Activated T-helper 17 cell treated with anti-CD3 and anti-CD28 coated beads, Interleukin-2, amount 50 U/mL, for 72 hours (primary cell): Measurements from ENCODE around the gene CNGB1. TPM values are rescaled to one million over a fixed set of nuclear protein-coding genes. Genes with fewer than 3 reads are reported as not detected.
"Not testable (repeated sequence)": the region's sequence is repeated elsewhere in the genome, so short reads cannot be mapped to it uniquely, and the experiment has no call there.

Experiments
- ATAC-seq: fragments of 150-1000 bp; cut with Tn5 transposase; replicated peaks from 2 replicates; pipeline ENCODE4 v1.10.0; 2021; ENCODE audit warnings: mild to moderate bottlenecking, moderate library complexity
- H3K27ac Mint-ChIP-seq: one replicate; pipeline ENCODE4 v1.8.0; 2022; ENCODE audit warnings: mixed read lengths
- H3K27me3 Mint-ChIP-seq: one replicate; pipeline ENCODE4 v1.8.0; 2022; ENCODE audit warnings: mixed read lengths
- H3K36me3 Mint-ChIP-seq: one replicate; pipeline ENCODE4 v1.8.0; 2022; ENCODE audit warnings: low read depth, mild to moderate bottlenecking, mixed read lengths
- H3K4me1 Mint-ChIP-seq: one replicate; pipeline ENCODE4 v1.8.0; 2022; ENCODE audit warnings: mixed read lengths
- H3K4me3 Mint-ChIP-seq: one replicate; pipeline ENCODE4 v1.8.0; 2022; ENCODE audit warnings: mild to moderate bottlenecking, mixed read lengths
- H3K9me3 Mint-ChIP-seq: one replicate; pipeline ENCODE4 v1.8.0; 2022; ENCODE audit warnings: mixed read lengths
- total RNA-seq, 2 donors: library from RNA; stranded (reverse); gene quantifications; one replicate each; pipeline ENCODE4 v1.2.3, GENCODE V29; 2022

CNGB1 gene
- total RNA-seq, 2 donors from 2014 or later: not detected

DNA sequence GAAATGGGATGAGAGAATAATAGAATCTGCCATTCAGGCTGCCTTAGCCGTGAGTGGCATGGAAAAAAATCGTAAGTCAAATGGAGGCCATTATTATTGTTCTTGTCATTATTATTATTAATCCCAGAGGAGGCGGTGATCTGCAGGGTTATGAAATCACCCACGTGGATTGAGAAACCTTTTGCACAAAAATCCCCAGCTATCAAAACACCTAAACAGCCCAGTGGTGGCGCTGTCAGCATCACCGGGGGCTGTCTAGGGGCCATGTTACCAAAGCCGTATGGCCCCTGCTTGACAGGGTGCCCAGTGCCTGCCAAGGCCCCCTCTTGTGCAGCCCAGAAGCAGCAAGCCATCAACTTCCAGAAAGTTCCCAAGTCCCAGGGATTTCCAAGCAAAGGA, 25.2 kb downstream of the CNGB1 start:
- Mint-ChIP-seq H3K27ac (no peak overlapping the region), H3K4me3 (no peak overlapping the region), H3K36me3 (no peaks in the 10 kb centered on the region), H3K27me3 (no peaks in the 10 kb centered on the region), H3K4me1 (no peaks in the 10 kb centered on the region), H3K9me3 (no peaks in the 10 kb centered on the region)
- no peak for ATAC-seq

DNA sequence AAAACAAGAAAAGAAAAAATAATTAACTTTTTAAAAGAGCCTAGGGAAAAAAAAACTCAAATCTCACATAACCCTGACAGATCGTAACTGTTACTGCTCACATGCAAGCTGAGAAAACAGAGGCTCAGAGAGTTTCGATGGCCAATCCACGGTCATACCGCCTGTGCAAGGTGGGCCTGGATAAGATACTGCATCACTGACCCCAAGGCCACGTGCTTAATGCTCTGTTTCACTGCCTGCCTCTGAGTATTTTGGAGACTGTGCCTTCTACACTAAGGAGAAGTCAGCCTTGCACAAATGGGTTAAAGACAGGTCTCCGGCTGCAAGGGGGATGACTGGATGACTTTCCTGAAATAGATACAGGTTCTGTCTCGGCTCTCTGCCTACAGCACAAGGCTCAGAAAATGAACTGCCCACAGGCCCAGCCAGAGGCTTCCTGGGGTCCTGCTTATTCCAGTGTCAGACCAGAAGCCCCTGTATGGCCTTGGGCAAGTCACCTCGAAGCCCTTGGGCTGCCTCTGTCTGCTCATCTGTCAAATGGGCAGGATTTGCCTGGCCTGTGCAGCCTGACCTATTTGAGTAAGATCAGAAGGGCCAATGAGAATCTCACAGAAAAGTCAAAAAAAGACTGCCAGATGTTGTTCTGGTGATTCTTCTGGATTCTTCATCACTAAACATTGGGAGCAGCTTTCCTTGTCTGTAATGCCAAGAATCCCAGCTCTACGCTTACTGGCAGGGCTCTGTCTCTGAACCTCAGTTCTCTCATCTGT, 25.8 kb downstream of the CNGB1 start:
- no peak overlapping the region for H3K4me3 Mint-ChIP-seq
- H3K4me1 Mint-ChIP-seq: no peaks in the 10 kb centered on the region
- H3K9me3 Mint-ChIP-seq: no peaks in the 10 kb centered on the region
- ATAC-seq: no peak
- H3K27me3 Mint-ChIP-seq: no peaks in the 10 kb centered on the region
- no peaks in the 10 kb centered on the region for H3K36me3 Mint-ChIP-seq
- no peak overlapping the region for H3K27ac Mint-ChIP-seq

DNA sequence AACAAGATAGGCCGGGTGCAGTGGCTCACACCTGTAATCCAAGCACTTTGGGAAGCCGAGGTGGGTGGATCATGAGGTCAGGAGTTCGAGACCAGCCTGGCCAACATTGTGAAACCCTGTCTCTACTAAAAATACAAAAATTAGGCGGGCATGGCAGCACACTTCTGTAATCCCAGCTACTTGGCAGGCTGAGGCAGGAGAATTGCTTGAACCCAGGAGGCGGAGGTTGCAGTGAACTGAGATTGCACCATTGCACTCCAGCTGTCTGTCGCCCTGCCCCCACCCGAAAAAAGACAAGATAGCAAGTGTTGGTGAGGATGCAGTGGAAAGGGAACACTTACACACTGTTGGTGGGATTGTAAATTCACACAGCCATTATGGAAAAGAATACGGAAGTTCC, 27.5 kb downstream of the CNGB1 start:
- ATAC-seq, H3K4me1 Mint-ChIP-seq, H3K27me3 Mint-ChIP-seq, H3K36me3 Mint-ChIP-seq, H3K27ac Mint-ChIP-seq, H3K9me3 Mint-ChIP-seq, H3K4me3 Mint-ChIP-seq: not testable (repeated sequence)

DNA sequence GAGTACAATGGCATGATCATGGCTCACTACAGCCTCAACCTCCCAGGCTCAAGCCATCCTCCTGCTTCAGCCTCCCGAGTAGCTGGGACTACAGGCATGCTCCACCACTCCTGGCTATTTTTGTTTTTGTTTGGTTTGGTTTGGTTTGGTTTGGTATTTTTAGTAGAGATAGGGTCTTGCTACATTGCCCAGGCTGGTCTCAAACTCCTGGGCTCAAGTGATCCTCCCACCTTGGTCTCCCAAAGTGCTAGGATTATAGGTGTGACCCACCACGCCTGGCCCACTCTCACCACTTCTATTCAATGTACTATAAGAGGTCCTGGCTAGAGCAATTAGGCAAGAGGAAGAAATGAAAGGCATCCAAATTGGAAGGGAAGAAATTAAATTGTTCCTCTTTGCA, 29.0 kb downstream of the CNGB1 start:
- H3K27ac Mint-ChIP-seq, H3K4me3 Mint-ChIP-seq, H3K27me3 Mint-ChIP-seq, H3K36me3 Mint-ChIP-seq, ATAC-seq, H3K9me3 Mint-ChIP-seq, H3K4me1 Mint-ChIP-seq: not testable (repeated sequence)

DNA sequence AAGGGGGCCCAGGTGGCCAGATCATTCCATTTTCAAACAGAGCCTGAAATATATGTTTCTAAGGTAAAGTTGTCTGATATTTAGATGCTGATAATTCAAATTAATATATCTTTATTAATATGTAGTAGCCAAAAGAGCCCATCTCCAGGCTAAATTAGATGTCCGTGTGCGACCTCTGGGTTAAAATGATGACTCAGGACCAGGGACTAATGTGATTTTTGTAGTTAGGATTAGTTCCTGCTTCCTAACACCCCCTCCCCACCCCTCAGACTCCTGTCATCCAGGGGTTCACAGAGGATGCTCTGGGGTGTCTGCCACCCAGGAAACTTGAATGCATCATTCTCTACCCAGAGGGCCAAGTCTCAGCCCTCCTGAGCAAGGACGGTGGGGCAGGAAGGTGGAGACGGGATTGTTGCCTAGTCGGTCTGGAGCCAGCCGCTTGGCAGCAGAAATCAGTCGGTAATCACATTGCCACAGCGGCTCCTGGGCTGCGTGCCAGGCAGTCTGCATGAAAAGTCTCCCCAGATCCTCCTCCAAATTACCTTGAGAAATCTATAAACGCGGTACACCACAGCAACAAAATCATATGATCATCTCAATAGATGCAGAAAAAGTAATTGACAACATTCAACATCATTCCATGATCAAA, 29.8 kb downstream of the CNGB1 start:
- H3K27ac Mint-ChIP-seq: no peak overlapping the region
- no peaks in the 10 kb centered on the region for H3K4me1 Mint-ChIP-seq
- no peaks in the 10 kb centered on the region for H3K9me3 Mint-ChIP-seq

DNA sequence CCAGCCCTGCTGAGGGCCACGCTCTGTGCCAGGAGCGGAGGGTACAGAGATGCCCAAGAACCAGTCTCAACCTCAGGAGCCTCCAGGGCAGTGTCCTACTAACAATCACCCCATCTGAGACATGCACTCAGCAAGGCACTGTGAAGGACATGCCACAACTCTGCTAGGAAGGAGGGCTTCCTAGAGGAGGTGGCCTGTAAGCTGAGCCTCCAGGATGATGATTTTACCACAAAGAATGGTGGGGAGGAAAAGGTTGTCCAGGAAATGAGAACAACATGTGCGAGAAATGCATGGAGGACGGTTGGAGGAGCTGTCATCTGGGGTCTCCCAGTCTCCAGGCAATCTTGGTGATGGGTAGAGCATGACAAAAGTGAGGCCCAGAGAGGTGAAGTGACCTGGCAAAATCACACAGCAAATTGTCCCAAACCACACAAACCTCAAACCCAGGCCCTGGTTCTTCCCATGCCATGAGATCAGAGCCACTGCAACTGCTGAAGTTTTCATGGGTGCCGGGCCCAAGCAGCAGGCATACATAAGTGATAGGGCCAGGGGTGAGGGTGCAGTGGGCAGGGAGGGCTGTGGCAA, 30.5 kb downstream of the CNGB1 start:
- no peak overlapping the region for H3K4me3 Mint-ChIP-seq
- H3K27ac Mint-ChIP-seq: no peak overlapping the region
- no peaks in the 10 kb centered on the region for H3K4me1 Mint-ChIP-seq
- no peaks in the 10 kb centered on the region for H3K36me3 Mint-ChIP-seq
- no peaks in the 10 kb centered on the region for H3K9me3 Mint-ChIP-seq
- ATAC-seq: no peak
- no peaks in the 10 kb centered on the region for H3K27me3 Mint-ChIP-seq

More for the DNA sequence above, 29.8 kb downstream of the CNGB1 start:
- H3K27me3 Mint-ChIP-seq: no peaks in the 10 kb centered on the region
- no peak for ATAC-seq
- no peak overlapping the region for H3K4me3 Mint-ChIP-seq
- no peaks in the 10 kb centered on the region for H3K36me3 Mint-ChIP-seq

DNA sequence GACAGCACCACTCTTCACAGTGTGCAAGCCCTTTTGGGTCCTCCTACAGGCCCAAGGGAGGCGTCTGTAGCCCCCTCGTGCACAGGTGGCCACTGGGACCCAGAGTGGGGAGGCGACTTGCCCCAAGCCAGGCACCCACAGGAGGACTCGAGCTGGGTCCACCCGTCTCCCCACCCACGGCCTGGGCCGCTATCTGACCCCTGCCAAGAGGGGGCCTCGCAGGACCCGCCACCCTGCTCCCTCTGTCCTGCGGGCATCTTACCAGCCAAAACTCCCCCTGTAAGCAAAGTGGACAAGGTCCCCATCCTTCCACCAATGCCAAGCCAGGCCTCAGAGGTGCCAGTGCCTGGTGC, 31.1 kb downstream of the CNGB1 start:
- no peaks in the 10 kb centered on the region for H3K27me3 Mint-ChIP-seq
- H3K27ac Mint-ChIP-seq: no peak overlapping the region
- H3K36me3 Mint-ChIP-seq: no peaks in the 10 kb centered on the region
- ATAC-seq: no peak
- H3K4me3 Mint-ChIP-seq: no peak overlapping the region
- no peaks in the 10 kb centered on the region for H3K4me1 Mint-ChIP-seq
- H3K9me3 Mint-ChIP-seq: no peaks in the 10 kb centered on the region

DNA sequence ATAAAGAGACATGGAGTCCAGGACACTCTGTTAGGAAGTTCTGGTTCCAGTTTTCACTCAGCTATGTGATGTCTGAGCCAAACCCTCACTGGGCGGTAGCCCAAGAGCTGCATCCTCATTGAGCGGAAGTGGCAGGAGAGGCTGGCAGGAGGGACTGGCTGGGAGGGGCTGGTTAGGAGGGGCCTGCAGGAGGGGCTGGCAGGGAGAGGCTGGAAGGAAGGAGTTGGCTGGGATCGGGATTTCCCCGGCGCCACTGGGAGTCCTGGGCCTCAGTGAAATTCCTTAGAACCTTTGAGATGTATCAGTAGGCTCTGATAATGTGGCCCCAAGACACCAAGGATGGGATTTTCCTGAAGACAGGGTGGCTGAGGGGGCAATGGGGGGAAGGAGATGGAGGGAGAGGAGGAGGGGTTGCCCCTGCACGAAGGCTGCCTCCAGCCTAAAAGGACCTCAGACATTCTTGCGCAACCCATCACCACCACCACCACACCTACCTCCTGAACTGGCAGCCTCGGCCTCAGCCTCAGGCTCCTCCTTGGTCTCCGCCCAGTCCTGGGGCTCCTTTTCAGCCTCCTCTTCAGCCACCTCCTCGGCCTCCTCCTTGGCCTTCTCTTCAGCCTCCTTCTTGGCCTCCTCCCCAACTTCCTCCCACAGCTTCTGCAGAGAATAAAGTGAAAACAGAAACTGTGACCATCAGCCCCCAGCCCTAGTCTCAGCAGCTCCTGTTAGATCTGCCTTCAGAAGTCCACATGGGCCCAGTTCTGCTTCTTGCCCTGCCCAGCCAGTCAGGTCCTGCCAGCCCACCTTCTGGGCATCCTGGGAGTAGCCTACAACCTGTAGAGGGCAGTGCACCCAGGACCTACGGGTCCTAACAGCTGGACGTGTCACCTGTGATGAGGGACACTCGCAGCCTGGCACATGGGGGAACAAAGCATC, 31.7 kb downstream of the CNGB1 start:
- Mint-ChIP-seq H3K27ac (no peak overlapping the region), H3K4me3 (no peak overlapping the region), H3K27me3 (no peaks in the 10 kb centered on the region), H3K9me3 (no peaks in the 10 kb centered on the region), H3K4me1 (no peaks in the 10 kb centered on the region), H3K36me3 (no peaks in the 10 kb centered on the region)
- no peak for ATAC-seq

DNA sequence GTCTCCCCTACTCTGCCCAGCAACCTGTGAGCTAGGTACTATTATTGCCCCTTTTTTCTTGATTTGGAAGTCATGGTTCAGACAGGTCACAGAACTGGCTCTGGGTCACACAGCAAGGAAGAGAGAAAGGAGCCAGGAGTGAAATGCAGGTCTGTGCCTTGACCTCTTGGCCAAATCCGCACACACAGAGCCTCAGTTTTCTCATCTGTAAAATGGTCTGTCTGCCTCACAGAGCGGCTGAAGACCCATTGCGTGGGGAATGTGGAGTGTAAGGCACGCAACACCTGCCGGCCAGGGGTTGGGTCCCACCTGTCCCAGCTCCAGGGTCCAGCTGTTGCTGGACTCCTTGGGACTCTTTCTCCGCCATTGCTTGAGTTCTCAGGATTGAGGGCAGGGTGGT, 32.4 kb downstream of the CNGB1 start:
- H3K9me3 Mint-ChIP-seq: no peaks in the 10 kb centered on the region
- ATAC-seq: no peak
- H3K4me1 Mint-ChIP-seq: no peaks in the 10 kb centered on the region
- H3K27me3 Mint-ChIP-seq: no peaks in the 10 kb centered on the region
- H3K4me3 Mint-ChIP-seq: no peak overlapping the region
- no peaks in the 10 kb centered on the region for H3K36me3 Mint-ChIP-seq
- no peak overlapping the region for H3K27ac Mint-ChIP-seq

DNA sequence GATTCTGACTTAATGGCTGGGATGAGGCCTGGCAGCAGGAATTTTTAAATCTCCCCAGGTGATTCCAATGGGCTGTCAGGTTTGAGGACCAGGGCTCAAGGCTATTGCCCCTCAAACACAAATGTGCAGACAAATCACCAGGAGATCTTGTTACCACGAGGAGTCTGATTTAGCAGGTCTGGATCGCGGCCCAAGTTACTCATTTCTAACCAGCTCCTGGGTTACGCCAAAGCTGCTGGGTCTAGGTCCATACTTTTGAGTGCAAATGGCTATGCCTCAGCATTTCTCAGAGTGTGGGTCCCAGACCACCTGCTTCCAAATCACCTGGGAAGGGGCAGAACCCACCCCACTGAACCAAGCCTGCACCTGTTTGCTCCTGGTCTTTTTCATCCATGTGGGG, 33.1 kb downstream of the CNGB1 start:
- ATAC-seq: no peak
- no peaks in the 10 kb centered on the region for H3K4me1 Mint-ChIP-seq
- H3K4me3 Mint-ChIP-seq: no peak overlapping the region
- no peaks in the 10 kb centered on the region for H3K9me3 Mint-ChIP-seq
- H3K36me3 Mint-ChIP-seq: no peaks in the 10 kb centered on the region
- H3K27me3 Mint-ChIP-seq: no peaks in the 10 kb centered on the region
- H3K27ac Mint-ChIP-seq: no peak overlapping the region

DNA sequence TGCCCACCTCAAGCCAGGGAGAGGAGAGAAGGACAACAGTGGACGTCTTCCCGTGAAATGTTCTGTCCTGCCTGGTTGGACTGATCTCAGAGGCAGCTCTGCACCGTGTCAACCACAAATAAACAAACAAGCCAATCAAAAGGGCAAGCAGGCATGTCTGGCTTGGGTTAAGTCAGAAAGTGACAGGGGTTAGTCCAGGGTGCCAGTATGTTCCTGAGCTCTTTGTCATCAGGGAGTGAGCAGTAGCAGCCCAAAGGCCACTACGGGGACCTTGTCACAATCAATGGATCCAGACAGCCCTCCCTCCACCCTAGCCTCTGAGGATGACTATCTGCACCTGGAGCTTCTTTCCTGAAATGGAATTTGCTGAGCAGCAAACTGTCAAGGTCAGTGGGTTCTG, 35.0 kb downstream of the CNGB1 start:
- Mint-ChIP-seq H3K4me1 (no peaks in the 10 kb centered on the region), H3K9me3 (no peaks in the 10 kb centered on the region), H3K27ac (no peak overlapping the region), H3K27me3 (no peaks in the 10 kb centered on the region), H3K4me3 (no peak overlapping the region), H3K36me3 (no peaks in the 10 kb centered on the region)
- ATAC-seq: no peak

DNA sequence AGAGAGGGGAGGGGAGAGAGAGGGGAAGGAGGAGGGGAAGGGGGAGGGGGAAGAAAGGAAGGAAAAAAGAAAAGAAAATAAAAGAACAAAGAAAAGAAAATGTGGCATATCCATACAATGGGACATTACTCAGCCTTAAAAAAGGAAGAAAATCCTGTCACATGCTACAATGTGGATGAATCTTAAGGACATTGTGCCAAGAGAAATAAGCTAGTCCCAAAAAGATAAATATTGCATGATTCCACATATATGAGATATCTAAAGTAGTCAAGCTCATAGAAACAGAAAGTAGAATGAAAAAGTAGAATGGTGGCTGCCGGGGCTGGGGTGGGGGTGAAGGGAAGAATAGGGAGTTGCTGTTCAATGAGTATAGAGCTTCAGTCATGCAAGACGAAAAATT, 40.4 kb downstream of the CNGB1 start:
- Mint-ChIP-seq H3K4me1 (no peaks in the 10 kb centered on the region), H3K4me3 (no peak overlapping the region), H3K36me3 (no peaks in the 10 kb centered on the region), H3K27ac (no peak overlapping the region), H3K9me3 (no peaks in the 10 kb centered on the region), H3K27me3 (peaks cover 8% of the 10 kb centered on the region)
- ATAC-seq: no peak

DNA sequence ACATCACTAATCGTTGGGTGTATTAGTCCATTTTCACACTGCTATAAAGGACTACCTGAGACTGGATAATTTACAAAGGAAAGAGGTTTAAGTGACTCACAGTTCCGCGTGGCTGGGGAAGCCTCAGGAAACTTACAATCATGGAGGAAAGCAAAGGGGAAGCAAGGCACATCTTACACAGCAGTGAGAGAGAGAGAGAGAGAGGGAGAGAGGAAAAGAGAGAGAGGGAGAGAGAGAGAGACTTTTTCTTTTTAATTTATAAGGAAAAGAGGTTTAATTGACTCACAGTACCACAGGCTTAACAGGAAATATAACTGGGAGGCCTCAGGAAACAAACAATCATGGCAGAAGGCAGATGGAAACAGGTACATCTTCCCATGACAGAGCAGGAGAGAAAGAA, 41.7 kb downstream of the CNGB1 start:
- no peak for ATAC-seq
- Mint-ChIP-seq H3K4me3 (no peak overlapping the region), H3K4me1 (no peaks in the 10 kb centered on the region), H3K27me3 (peaks cover 8% of the 10 kb centered on the region), H3K27ac (no peak overlapping the region), H3K36me3 (no peaks in the 10 kb centered on the region), H3K9me3 (no peaks in the 10 kb centered on the region)

DNA sequence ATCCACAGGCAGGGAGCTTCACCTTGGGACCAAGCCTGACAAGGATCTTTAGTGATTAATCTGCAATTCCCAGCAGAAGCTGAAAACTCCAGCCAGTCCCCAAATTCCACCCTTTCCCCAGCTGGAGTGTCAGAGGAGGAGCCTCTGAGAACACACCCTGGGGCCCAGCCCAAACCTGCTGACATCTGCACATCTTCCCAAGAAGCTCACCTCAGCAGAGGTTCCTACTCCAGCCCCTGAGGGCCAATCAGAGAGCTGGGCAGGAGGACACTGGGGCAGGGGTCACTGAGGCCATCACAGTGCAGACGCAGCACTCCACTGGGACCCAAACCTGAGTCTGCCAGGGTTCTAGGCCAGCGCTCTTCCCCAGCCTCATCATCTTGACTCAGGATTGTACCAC, 44.9 kb downstream of the CNGB1 start:
- H3K27me3 Mint-ChIP-seq: peaks cover 8% of the 10 kb centered on the region
- no peak overlapping the region for H3K4me3 Mint-ChIP-seq
- no peaks in the 10 kb centered on the region for H3K36me3 Mint-ChIP-seq
- H3K27ac Mint-ChIP-seq: no peak overlapping the region
- no peaks in the 10 kb centered on the region for H3K9me3 Mint-ChIP-seq
- no peaks in the 10 kb centered on the region for H3K4me1 Mint-ChIP-seq
- no peak for ATAC-seq
